Left cardiac atrium (tissue), 4 donors: ENCODE results near the gene MOV10L1. TPM values are rescaled to one million over a fixed set of nuclear protein-coding genes. Genes with fewer than 3 reads are reported as not detected.
"Not testable (repeated sequence)": the region's sequence is repeated elsewhere in the genome, so short reads cannot be mapped to it uniquely, and the experiment has no call there.

Experiments used
- ATAC-seq, 2 donors: fragments of 200-7000 bp; cut with Tn5 transposase; one replicate each; pipeline ENCODE4 v1.9.1; 2020; ENCODE audit warnings: mild to moderate bottlenecking in 2 of 2, moderate library complexity in 2 of 2
- DNase-seq: peaks from one replicate; pipeline ENCODE4 v3.0.0-alpha.2; 2020
- intact Hi-C, 2 donors: fragments of 100-400 bp; cut with DNase I; formaldehyde crosslinking; loops; one replicate each; pipeline versions ENCODE4 v1.14.1 to v1.15.1; 2022 to 2023
- total RNA-seq, 2 donors: library from RNA; stranded (reverse); fragmentation: NEBNext Ultra II Directional; extraction: Animal tissue kit (Norgen Biotek cat#: 25700); gene quantifications; one replicate each; pipeline ENCODE4 v1.2.1, GENCODE V29; 2021
- donor health status: DM: no; HTN: yes; CAD: no.
- donor health status: DM: no; HTN: yes; CAD: no; lungs with severe emphysema.
- donor health status: DM: yes; HTN: yes; CAD: no.
- donor health status: Dilated cardiomyopathy.

The MOV10L1 gene
- total RNA-seq, 2 donors from 2014 or later, result 0.71 to 1.2 TPM

- ATAC-seq, result no peak
- intact Hi-C loops, result no loop called here
- no peak for DNase-seq
Observed at GRCh38 chr22:50074551-50075530, 15.0 kb upstream of the MOV10L1 start.

GRCh38 chr22:50076646-50077535 is 12.9 kb upstream of the MOV10L1 start:
- intact Hi-C loops, result no loop called here
- no peak for DNase-seq
- ATAC-seq, result no peak

DNA sequence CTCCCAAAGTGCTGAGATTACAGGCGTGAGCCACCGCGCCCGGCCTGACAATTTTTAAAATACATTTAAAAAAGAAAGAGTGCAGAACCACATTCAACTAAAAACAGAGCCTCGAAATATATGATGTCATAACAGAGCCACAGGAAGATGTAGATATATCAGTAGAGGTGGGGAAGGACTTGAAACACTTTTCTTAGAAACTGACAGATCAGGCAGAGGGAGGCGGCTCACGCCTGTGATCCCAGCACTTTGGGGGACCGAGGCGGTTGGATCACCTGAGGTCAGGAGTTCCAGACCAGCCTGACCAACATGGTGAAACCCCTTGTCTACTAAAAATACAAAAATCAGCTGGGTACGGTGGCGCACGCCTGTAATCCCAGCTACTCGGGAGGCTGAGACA is 11.6 kb upstream of the MOV10L1 start:
- intact Hi-C loops, result no loop called here
- DNase-seq (no peak), ATAC-seq (no peak)

- intact Hi-C loops, result no loop called here
- ATAC-seq (no peak), DNase-seq (no peak)
Observed at GRCh38 chr22:50078761-50079160, 11.0 kb upstream of the MOV10L1 start.

- intact Hi-C loops, result no loop called here
Observed at GRCh38 chr22:50080077-50080465, 9.7 kb upstream of the MOV10L1 start.

GRCh38 chr22:50081426-50082196 is 8.2 kb upstream of the MOV10L1 start:
- intact Hi-C loops, result no loop called here
- DNase-seq, result no peak
- peak in 1 of 2 donors; percentile 13 for ATAC-seq

More at GRCh38 chr22:50080077-50080465, 9.7 kb upstream of the MOV10L1 start:
- no peak for DNase-seq
- no peak for ATAC-seq

GRCh38 chr22:50082197-50082715 is 7.5 kb upstream of the MOV10L1 start:
- ATAC-seq (peak in 1 of 2 donors; percentile 62), DNase-seq (no peak)
- intact Hi-C loops, result no loop called here

DNA sequence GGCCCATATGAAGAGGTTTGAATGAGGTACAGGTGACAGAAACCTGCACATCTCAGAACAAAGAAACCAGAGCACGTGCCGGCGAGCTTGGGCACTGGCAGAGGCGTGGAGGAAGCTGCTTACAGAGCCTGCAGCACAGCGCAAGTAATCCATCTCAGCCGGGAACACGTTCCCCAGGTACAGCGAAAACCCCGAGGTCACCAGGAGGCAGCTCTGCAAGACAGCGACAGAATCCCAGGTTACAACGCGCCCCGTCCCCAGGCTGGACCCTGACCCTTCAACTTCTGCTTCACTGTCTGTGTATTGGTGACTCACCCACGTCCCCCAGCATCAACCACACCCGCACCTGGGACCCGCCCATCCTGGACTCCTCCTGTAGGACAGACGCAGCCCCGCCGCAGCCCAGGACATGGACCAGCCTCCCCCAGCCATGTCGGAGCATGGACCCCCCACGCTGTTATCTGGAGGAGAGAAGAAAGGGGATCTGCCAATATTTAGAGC is 6.8 kb upstream of the MOV10L1 start:
- no peak for ATAC-seq

DNA sequence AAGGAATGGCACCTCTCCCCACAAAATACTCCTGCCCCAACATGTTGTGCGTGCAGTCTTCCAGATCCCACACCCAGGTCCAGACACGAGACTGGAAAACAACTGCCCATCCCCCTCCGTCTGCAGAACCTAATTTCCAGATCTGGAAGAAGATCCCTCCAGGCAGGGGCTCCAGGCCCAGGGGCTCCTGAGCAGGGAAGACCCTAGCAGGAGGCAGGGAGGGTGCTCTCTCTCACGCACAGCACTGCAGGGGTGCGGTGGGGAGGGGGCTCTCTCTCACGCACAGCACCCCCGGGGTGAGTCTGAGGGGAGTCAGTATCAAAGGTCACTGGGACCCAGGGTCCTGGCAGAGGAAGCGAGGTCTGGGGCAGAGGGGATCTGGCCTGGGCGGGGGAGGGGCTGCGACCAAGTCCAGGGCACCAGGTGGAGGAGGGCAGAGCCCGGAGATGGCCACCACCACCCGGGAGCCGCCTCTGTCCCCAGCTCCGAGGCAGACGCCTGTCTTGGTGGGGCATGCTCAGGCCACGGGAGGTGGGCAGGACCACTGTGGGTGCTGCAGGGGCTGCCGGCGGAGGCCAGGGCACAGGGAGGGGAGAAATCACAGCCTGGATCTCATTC is 6.2 kb upstream of the MOV10L1 start:
- ATAC-seq (no peak), DNase-seq (no peak)
- intact Hi-C loops, result no loop called here

More for the DNA sequence above, 6.8 kb upstream of the MOV10L1 start:
- no peak for DNase-seq
- intact Hi-C loops, result no loop called here

GRCh38 chr22:50084080-50084477 is 5.7 kb upstream of the MOV10L1 start:
- ATAC-seq (no peak), DNase-seq (no peak)
- intact Hi-C loops, result no loop called here

GRCh38 chr22:50084614-50085021 is 5.2 kb upstream of the MOV10L1 start:
- no peak for ATAC-seq
- intact Hi-C loops, result no loop called here
- DNase-seq, result no peak

DNA sequence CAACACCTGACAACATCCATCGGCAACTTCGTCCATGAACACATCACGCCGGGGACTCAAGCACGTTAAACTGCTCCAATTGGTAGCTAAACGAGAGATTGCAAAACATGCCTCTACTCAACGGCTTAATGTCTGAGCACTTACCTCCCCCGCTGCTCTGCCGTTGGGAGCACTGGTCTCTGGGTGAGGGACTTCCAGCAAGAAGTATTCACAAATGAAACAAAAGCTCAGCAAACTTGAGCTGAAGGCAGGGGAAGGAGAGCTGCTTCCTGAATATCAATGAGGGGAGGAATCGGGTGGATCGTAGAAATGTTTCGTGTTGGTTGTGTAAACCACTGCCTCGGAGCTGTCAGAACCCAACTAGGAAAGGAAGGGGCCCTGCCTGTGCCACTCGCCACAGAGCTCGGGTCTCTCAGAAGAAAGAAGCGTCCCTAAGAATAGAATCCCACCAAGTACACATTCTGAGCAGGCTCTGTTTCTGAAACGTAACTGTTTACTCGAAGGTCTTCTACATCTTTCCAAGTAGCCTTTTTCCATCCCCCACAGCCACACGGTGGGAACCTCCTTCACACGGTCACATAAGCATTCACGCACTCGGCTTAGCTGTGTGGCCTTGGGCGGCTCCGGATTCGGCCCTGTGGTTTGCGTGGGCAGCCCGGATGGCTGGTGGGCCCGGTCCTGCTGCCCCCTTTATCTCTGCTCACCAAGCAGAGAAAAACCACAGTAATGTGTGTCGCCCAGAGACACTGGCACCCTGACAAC is 4.4 kb upstream of the MOV10L1 start, which contains the start of gene MLC1:
Gene MLC1 (minus strand): TSS at position 216 of the 762 bp plus-strand sequence. CDS start 524 bp downstream, outside the sequence.
- intact Hi-C loops, result no loop called here

GRCh38 chr22:50086526-50086925 is 3.3 kb upstream of the MOV10L1 start:
- intact Hi-C loops, result no loop called here
- no peak for DNase-seq
- peak in 1 of 2 donors; percentile 40 for ATAC-seq

More for the DNA sequence above, 4.4 kb upstream of the MOV10L1 start, which contains the start of gene MLC1:
- no peak for DNase-seq
- no peak for ATAC-seq

- ATAC-seq, intact Hi-C loops: not testable (repeated sequence)
Observed at GRCh38 chr22:50086975-50087374, 2.8 kb upstream of the MOV10L1 start.

GRCh38 chr22:50087646-50088045 is 2.2 kb upstream of the MOV10L1 start:
- intact Hi-C loops, result no loop called here
- no peak for ATAC-seq
- DNase-seq, result no peak

More at GRCh38 chr22:50086975-50087374, 2.8 kb upstream of the MOV10L1 start:
- DNase-seq, result not testable (repeated sequence)

- DNase-seq (no peak), ATAC-seq (no peak)
- intact Hi-C loops, result no loop called here
Observed at GRCh38 chr22:50088096-50088495, 1.7 kb upstream of the MOV10L1 start.

DNA sequence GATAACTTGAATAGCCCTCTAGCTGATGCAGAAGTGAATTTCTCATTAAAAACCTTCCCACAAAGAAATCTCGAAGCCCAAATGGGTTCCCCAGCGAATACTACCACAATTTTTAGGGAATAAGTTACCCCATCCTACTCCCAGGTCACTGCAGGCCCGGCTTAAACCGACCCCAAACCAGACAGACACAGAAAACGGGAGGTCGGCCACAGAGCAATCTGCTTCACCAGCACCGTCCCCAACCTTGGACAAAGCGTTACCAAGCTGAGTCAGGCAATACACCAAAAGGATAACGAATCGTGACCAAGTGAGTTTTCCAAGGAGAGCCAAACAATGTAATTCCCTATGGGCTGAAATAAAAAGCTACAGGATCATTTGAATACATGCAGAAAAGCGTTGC is 575 bp upstream of the MOV10L1 start:
- no peak for ATAC-seq
- intact Hi-C loops, result no loop called here
- no peak for DNase-seq
